Kidney (tissue), 14 donors: ENCODE data around the gene FER. TPM values are rescaled to one million over a fixed set of nuclear protein-coding genes. Genes with fewer than 3 reads are reported as not detected.

Source experiments
- DNase-seq, 5 donors: peaks; one replicate each; pipeline ENCODE4 v3.0.0-alpha.2; 2013 to 2020
- FAIRE-seq: peaks from 2 replicates; lab custom pipeline; 2012; peaks lifted over from hg19 to GRCh38; lab: Jason Lieb, UNC
- H3K27ac ChIP-seq, 2 donors: one replicate each; pipeline ENCODE4 v1.7.0; 2013; ENCODE audit warnings: low read depth in 2 of 2, low read length in 2 of 2, inconsistent platforms in 1 of 2
- H3K27me3 ChIP-seq: one replicate; pipeline ENCODE4 v1.7.1; 2013; ENCODE audit warnings: low read length, inconsistent platforms; ENCODE audit not compliant: control insufficient read depth, insufficient read depth
- H3K36me3 ChIP-seq, 3 donors: one replicate each; pipeline versions ENCODE4 v1.7.0 to v1.7.1; 2013; ENCODE audit warnings: low read length in 3 of 3, control low read depth in 1 of 3, inconsistent platforms in 1 of 3; ENCODE audit not compliant: insufficient read depth in 3 of 3, control insufficient read depth in 2 of 3
- H3K4me1 ChIP-seq, 3 donors: one replicate each; pipeline versions ENCODE4 v1.7.0 to v1.7.1; 2013; ENCODE audit warnings: low read length in 3 of 3, inconsistent platforms in 1 of 3, low read depth in 1 of 3; ENCODE audit not compliant: control insufficient read depth in 2 of 3, insufficient read depth in 2 of 3
- H3K4me3 ChIP-seq, 3 donors: one replicate each; pipeline versions ENCODE4 v1.7.0 to v1.8.1; 2013; ENCODE audit warnings: low read length in 3 of 3, control low read depth in 1 of 3, inconsistent platforms in 1 of 3
- H3K9ac ChIP-seq, 3 donors: one replicate each; pipeline versions ENCODE4 v1.7.0 to v1.7.1; 2013; ENCODE audit warnings: low read length in 3 of 3, control low read depth in 1 of 3, inconsistent platforms in 1 of 3
- H3K9me3 ChIP-seq, 3 donors: one replicate each; pipeline versions ENCODE4 v1.7.0 to v1.7.1; 2013; ENCODE audit warnings: low read length in 3 of 3, control low read depth in 1 of 3, inconsistent platforms in 1 of 3; ENCODE audit not compliant: control insufficient read depth in 2 of 3, insufficient read depth in 1 of 3
- CTCF ChIP-seq: IDR thresholded peaks from 3 replicates; pipeline ENCODE4 v1.5.1; 2012; ENCODE audit warnings: mild to moderate bottlenecking, moderate library complexity, borderline replicate concordance; ENCODE audit not compliant: insufficient read depth; ENCODE audit errors: extremely low read depth
- intact Hi-C: fragments of 100-400 bp; cut with DNase I; formaldehyde crosslinking; loops from one replicate; pipeline ENCODE4 v1.11.1; 2022
- polyA plus RNA-seq: library from polyadenylated mRNA; stranded (reverse); fragments of 350-450 nt; fragmentation: Illumina TruSeq; extraction: RNeasy Lipid Tissue Mini Kit (QIAGEN cat#74804); gene quantifications from one replicate; pipeline ENCODE4 v1.2.3, GENCODE V29; 2014; ENCODE audit warnings: low read depth, low replicate concordance; ENCODE audit not compliant: insufficient read depth
- total RNA-seq: library from RNA; stranded (reverse); fragmentation: NEBNext Ultra II Directional; extraction: Animal tissue kit (Norgen Biotek cat#: 25700); gene quantifications from one replicate; pipeline ENCODE4 v1.2.1, GENCODE V29; 2021
- donor health status: control.
- donor health status: control.
- donor health status: control.
- donor health status: control.
- donor health status: control.
- donor health status: DM: yes; HTN: yes; CAD: no.
- donor health status: Normal renal cell carcinoma (clear cell type).

Gene FER
- total and polyA plus RNA-seq, 2 donors from 2014 or later = 2.1 to 38.2 TPM

GRCh38 chr5:108720391-108720790 is 27.3 kb upstream of the FER start:
- H3K36me3 ChIP-seq = no peaks in the 10 kb centered on the region
- intact Hi-C loops = no loop called here
- DNase-seq = no peak
- H3K4me3 ChIP-seq = no peak overlapping the region
- no peak for TF ChIP-seq CTCF
- no peak overlapping the region for H3K27ac ChIP-seq
- H3K4me1 ChIP-seq = no peaks in the 10 kb centered on the region
- FAIRE-seq = no peak
- H3K27me3 ChIP-seq = no peaks in the 10 kb centered on the region
- no peak overlapping the region for H3K9ac ChIP-seq
- H3K9me3 ChIP-seq = no peaks in the 10 kb centered on the region

- Histone ChIP-seq H3K4me1 (no peaks in the 10 kb centered on the region), H3K9ac (peak overlapping the region in 1 of 3 donors; percentile 4), H3K36me3 (no peaks in the 10 kb centered on the region), H3K27ac (no peak overlapping the region), H3K9me3 (no peaks in the 10 kb centered on the region), H3K4me3 (peak overlapping the region; percentile 87 to 95 (median 88)), H3K27me3 (no peaks in the 10 kb centered on the region)
- no peak for FAIRE-seq
- TF ChIP-seq CTCF = no peak
- intact Hi-C loops = no loop called here
- DNase-seq = no peak
These were observed 21.1 kb upstream of the FER start for GRCh38 chr5:108726446-108727235.

- no peaks in the 10 kb centered on the region for H3K4me1 ChIP-seq
- H3K36me3 ChIP-seq = no peaks in the 10 kb centered on the region
- H3K9ac ChIP-seq = peak overlapping the region in 2 of 3 donors; percentile 78 to 81
- peak overlapping the region; percentile 87 to 95 (median 88) for H3K4me3 ChIP-seq
- H3K27ac ChIP-seq = peak overlapping the region; percentile 88 to 93
- H3K27me3 ChIP-seq = no peaks in the 10 kb centered on the region
- DNase-seq = peak in 3 of 5 donors; percentile 33 to 83 (median 50)
- FAIRE-seq = no peak
- intact Hi-C loops = no loop called here
- no peaks in the 10 kb centered on the region for H3K9me3 ChIP-seq
- no peak for TF ChIP-seq CTCF
These were observed 20.5 kb upstream of the FER start for GRCh38 chr5:108727236-108727650.
